HG03039 (cell line): ENCODE data around the gene DIAPH3.

Experiments
- ATAC-seq: cut with Tn5 transposase; IDR thresholded peaks from one replicate; pipeline ENCODE4 v1.9.1; 2021; ENCODE audit warnings: mild to moderate bottlenecking, moderate library complexity; ENCODE audit not compliant: unreplicated experiment

DIAPH3 gene

GRCh38 chr13:59970847-59971246 lies 192.9 kb downstream of the DIAPH3 start:
- ATAC-seq = no peak

- no peak for ATAC-seq
Observed at GRCh38 chr13:59963827-59964226, 199.9 kb downstream of the DIAPH3 start.

DNA sequence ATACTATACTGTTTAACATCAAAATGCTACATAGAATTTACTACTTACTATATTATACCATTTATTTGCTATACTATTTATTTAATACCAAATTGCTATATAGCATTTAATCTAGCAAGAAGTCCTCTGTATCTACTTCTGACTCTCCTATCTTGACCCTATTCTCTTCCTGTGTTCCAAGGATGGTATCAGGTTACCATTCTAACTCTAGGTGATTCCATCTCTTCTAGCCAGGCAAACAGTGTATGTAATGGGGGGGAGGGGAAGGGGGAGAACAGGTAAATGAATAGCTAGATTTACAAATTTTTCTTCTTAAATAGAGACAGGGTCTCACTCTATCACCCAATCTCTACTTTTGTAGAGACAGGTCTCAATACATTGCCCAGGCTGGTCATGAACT lies 200.3 kb downstream of the DIAPH3 start:
- no peak for ATAC-seq

DNA sequence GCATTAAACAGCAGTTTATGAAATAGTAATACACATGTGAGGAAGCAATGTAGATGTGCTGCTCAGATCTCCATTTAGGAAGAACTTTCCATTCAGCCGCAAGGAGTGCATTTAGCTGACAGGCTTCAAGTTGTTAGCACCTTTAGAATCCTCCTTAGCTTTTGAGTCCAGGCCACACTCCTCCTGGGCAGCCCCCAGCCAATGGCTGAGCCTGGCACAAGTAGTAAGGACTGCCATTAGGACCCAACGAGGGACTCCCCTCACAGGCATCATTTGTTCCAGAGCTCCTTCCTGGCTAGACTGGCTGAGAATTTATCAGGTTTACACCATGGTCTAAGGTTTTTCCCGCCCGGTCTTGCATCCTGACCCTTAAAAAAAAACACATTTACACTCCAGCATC lies 201.4 kb downstream of the DIAPH3 start:
- ATAC-seq = no peak

DNA sequence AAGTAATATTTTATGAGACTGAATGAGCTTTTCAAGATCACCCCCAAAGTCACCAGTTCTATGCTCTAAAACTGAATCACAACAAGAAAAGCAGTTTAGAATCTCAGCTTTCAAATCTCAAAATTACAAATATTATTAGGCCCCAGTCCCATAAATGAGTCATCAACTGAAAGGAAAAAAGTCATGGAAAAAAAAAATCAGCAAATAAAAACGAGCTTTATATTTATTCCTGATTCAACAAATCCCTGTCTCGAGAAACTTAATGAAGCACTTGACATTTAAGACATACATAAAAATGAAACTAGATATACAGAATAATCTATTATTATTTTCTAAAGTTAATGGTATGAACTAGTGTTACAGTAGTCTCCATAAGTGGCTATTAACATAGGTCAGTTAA lies 203.0 kb downstream of the DIAPH3 start:
- ATAC-seq = no peak

DNA sequence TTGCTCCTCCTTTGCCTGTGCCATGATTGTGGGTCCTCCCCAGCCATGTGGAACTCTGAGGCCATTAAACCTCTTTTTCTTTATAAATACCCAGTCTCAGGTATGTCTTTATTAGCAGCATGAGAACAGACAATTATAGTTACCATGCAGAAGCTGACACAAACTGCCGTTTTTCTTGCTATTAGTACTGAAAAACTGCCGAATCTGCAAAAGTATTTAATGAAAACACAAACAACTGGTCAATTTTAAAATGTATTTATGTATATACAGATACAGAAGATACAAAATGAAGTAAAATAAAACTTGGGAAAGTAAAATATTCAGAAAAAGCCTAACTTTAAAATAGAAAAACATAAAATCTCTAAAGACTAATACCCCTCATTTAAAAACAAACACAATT lies 206.3 kb downstream of the DIAPH3 start:
- ATAC-seq = no peak

- no peak for ATAC-seq
Observed at GRCh38 chr13:59954601-59955000, 209.1 kb downstream of the DIAPH3 start.

GRCh38 chr13:59951011-59951410 lies 212.7 kb downstream of the DIAPH3 start:
- ATAC-seq = no peak

DNA sequence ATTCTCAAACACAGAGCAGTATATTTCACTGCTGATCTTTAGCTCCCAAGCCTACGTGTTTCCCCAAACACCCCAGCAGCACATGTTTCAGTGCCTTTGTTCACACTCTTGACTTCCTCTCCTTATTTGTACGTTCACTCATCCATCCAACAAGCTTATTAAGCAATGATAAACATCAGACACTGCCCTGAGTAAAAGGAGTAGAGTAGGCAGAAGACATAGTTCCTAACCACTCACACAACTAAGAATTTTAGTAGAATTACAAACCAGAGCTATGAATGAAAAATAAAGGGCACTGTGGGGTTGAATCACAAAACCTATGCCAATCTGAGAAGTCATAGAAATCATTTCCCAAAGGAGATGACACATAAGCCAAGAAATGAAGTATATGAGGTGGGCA lies 213.5 kb downstream of the DIAPH3 start:
- ATAC-seq = no peak

GRCh38 chr13:59948686-59949085 lies 215.0 kb downstream of the DIAPH3 start:
- ATAC-seq = no peak

DNA sequence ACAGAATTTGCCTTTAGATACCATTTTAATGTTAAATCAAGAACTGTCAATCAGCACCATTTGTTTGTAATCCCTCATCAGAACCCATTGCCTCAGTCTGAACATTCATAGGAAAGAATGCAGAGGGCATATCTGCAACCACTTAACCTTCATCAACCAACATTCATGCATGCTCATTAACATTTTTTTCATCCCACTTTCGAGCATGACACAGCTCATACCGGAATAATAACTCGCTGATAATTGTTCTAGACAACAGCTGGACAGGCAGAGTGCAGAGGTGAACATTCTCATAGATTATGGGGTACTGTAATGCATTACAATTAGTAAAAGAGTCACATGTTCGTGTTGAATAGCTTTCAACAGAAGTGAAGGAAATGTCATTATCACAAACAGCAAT lies 216.8 kb downstream of the DIAPH3 start:
- ATAC-seq = no peak

GRCh38 chr13:59931621-59932020 lies 232.1 kb downstream of the DIAPH3 start:
- no peak for ATAC-seq

GRCh38 chr13:59924256-59924655 lies 239.5 kb downstream of the DIAPH3 start:
- no peak for ATAC-seq

DNA sequence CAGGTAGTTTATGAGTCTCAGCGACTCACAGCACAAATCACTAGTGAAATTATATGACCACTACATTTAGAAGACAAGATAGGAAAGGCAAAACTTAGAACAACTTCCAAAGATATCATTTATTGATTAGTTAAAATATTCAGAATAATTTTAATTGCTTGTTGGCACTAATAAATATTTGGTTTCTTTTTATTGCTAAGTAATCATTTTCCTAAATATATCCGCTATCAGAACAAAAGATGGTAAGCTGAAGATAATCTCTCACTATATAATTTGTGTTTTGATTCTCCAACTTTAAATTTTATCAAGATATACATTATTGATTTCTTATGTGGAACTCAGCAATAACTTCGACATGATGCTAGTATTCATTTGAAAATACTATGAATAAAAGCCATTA lies 248.5 kb downstream of the DIAPH3 start:
- no peak for ATAC-seq

DNA sequence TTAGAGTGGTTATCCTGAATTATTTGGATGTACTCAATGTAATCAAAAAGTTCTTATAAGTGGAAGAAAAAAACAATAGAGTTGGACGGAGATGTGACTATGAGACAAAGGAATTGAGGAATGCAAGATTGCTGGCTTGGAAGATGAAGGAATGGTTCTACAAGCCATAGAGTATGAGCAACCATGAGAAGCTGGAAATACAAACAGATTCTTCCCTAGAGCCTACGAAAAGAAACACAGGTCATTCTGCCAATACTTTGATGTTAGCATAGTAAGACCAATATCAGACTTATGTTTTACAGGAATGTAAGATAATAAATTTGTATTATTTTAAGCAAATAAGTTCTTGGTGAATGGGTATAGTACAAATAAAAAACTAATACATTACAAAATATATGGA lies 249.2 kb downstream of the DIAPH3 start:
- ATAC-seq = no peak

DNA sequence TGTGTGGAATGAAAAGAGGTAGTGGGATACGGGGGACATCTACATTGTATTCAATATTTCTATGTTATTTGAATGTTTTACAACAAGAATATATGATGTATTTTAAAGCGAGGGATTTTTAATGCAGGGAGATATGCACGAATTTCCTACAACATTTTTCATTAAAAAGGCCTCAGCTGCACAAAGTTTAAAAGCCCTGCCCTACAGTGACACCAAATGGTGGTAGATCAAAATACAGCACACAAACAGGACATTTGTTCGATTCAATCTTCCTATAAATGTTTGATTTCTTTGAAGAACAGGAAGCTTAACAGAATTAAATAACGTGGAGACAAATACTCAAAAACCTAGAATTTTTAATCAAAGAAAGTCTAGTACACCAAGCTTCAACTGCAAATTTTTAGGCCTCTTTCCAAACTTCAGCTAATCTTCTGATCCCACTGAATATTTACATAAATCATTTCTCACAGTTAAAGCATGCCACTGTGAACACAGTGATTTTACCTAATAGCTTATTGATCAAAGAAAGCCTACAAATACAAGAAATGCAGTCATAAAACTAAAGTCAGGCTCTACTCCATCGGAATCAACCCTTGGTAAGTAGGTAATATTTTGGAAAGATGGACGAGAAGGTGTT lies 257.2 kb downstream of the DIAPH3 start:
- ATAC-seq = no peak

DNA sequence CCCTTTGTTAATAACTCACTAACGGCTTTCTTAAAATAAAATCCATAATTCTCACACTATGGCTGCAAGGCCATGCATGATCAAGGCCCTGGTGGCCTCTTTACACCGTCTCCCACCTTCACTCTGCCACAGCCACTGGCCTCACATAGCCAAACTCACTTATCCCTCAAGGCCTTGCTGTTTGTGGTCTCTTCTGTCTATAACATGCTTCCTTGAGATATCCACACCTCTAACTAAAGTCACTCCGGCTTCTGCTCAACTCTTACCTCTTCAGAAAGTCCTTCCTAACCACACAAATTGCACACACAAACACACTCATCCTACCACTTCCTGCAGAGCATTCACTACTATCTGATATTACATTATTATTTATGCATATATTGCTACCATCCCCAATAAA lies 262.5 kb downstream of the DIAPH3 start:
- ATAC-seq = no peak

GRCh38 chr13:59898066-59898465 lies 265.7 kb downstream of the DIAPH3 start:
- no peak for ATAC-seq

- ATAC-seq = no peak
Observed at GRCh38 chr13:59893266-59893665, 270.5 kb downstream of the DIAPH3 start.

DNA sequence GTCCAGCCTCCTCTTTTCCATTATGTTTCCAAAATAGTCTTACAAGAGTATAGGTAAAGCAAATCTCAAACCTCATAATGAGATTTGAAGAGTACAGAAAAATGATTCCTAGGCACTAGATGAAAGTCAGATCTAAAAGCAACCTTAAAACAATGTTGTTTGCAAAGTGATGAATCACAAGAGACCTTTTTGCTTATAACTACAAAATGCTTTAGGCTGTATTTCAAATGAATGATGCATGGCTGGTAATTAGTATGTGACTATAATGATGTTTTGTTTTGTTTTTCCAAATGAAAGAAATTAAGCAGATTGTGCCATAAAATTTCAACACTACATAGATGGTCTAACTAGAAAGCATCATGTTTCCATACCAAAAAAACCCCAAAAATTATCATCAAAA lies 272.7 kb downstream of the DIAPH3 start:
- ATAC-seq = no peak

DNA sequence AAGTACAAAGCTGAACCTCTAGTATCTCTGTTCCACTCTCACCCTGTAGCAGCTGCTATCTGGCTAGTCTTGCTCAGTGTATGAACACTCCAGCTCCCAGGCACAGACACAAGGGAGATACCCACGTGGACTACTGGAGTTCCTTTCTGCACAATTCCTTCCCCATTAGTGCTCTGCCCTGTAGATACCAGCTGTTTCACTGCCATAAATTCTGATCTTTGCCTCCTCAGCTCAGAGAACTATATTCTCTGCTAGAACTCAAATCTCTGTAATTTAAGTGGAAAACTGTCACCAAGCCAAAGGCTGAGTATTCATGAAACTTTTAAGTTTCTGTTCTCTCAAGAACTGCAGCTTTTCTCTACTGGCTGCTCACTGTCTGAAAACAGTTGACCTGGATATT lies 273.7 kb downstream of the DIAPH3 start:
- ATAC-seq = no peak

DNA sequence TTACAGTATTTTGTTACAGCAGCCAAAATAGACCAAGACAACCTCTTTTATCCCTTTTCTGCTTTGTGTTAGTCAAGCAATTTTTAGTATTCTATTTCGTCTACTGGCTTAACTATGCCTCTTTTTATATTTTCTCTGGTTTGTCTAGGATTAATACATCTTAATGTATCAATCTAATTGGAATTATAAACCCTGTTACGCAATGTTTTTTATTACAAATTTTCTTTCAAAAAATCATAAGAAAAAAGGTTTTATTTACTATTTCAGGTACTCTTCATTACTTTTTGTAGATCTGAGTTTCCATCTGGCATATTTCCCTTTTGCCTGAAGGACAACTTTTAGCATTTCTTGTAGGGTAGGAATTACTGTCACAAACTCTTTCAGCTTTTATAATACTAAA lies 275.3 kb downstream of the DIAPH3 start:
- no peak for ATAC-seq

DNA sequence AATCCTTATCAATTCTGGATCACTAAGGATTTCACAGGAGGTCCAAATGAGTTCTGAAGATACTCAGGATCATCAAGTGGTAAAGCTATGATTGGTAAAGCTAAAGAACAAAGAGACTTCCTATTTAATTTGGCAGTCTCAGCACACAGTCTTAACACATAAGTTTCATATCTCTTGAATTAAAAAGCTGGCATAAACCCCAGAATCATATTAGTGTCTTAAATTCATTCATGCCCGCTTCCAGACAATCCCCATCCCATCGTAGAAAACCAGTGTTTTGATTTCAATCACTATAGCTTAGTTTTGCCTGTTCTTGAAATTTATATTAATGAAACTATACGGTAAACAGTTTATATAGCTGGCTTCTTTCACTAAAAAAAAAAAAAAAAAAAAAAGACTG lies 278.7 kb downstream of the DIAPH3 start:
- no peak for ATAC-seq

DNA sequence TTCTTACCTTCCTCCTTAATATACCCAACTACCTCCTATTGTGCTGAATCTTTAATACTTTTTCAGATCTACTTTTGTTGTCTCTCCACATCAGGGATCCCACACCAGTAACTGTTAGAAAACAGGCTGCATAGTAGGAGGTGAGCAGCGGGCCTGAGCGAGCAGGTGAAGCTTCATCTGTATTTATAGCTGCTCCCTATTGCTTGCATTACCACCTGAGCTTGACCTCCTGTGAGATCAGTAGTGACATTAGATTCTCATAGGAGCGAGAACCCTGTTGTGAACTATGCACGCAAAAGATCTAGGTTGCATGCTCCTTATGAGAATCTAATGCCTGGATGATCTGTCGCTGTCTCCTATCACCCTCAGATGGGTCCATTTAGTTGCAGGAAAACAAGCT lies 279.8 kb downstream of the DIAPH3 start:
- no peak for ATAC-seq
